IPS-20b (cell line): ENCODE measurements around the gene MIOS.
"Not testable (repeated sequence)": the region's sequence is repeated elsewhere in the genome, so short reads cannot be mapped to it uniquely, and the experiment has no call there.

ENCODE experiments used
- H3K27ac ChIP-seq: one replicate; pipeline ENCODE4 v1.5.1; 2013; ENCODE audit warnings: low read length
- H3K27me3 ChIP-seq: 2 replicates; pipeline ENCODE4 v1.6.1; 2013; ENCODE audit warnings: mild to moderate bottlenecking, low read length, inconsistent platforms; ENCODE audit not compliant: insufficient read depth
- H3K36me3 ChIP-seq: 2 replicates; pipeline ENCODE4 v1.6.1; 2013; ENCODE audit warnings: low read depth, mild to moderate bottlenecking, inconsistent platforms, low read length, moderate library complexity; ENCODE audit not compliant: insufficient read depth
- H3K4me1 ChIP-seq: 2 replicates; pipeline ENCODE4 v1.6.1; 2013; ENCODE audit warnings: mild to moderate bottlenecking, control low read depth, inconsistent platforms, low read length, moderate library complexity; ENCODE audit not compliant: insufficient read depth
- H3K4me3 ChIP-seq: 2 replicates; pipeline ENCODE4 v1.5.1; 2013; ENCODE audit warnings: mild to moderate bottlenecking, low read length, inconsistent platforms
- H3K9ac ChIP-seq: 2 replicates; pipeline ENCODE4 v1.6.1; 2013; ENCODE audit warnings: low read depth, mild to moderate bottlenecking, inconsistent platforms, low read length, moderate library complexity
- H3K9me3 ChIP-seq: 2 replicates; pipeline ENCODE4 v1.6.1; 2013; ENCODE audit warnings: mild to moderate bottlenecking, low read depth, low read length, inconsistent platforms; ENCODE audit not compliant: insufficient read depth

MIOS gene

GRCh38 chr7:7654964-7655715 lies 88.5 kb downstream of the MIOS start:
- Histone ChIP-seq H3K9ac (no peak overlapping the region), H3K27ac (no peak overlapping the region), H3K4me3 (no peak overlapping the region), H3K4me1 (peaks cover 3% of the 10 kb centered on the region; the same call in 1 of the 2 replicates), H3K27me3 (no peaks in the 10 kb centered on the region), H3K36me3 (no peaks in the 10 kb centered on the region), H3K9me3 (no peaks in the 10 kb centered on the region; the same call in 1 of the 2 replicates)

- not testable (repeated sequence) for H3K36me3 ChIP-seq, H3K27me3 ChIP-seq, H3K9ac ChIP-seq
Measured at GRCh38 chr7:7656459-7656858, 89.8 kb downstream of the MIOS start.

More at GRCh38 chr7:7656459-7656858, 89.8 kb downstream of the MIOS start:
- not testable (repeated sequence) for H3K4me1 ChIP-seq, H3K27ac ChIP-seq, H3K9me3 ChIP-seq, H3K4me3 ChIP-seq
